Mesenchymal stem cell (in vitro differentiated cells and primary cell): ENCODE results near the gene CUL7.
A peak's percentile ranks its signal among the peaks of the same experiment; 100 is the strongest.

ENCODE experiments used
- DNase-seq: peaks from one replicate; pipeline ENCODE4 v3.0.0-alpha.2; 2013
- H2AFZ ChIP-seq: one replicate; pipeline ENCODE4 v1.6.1; 2013; ENCODE audit warnings: low read depth, mild to moderate bottlenecking, control low read depth, inconsistent platforms, low read length, moderate library complexity
- H2AK5ac ChIP-seq: 2 replicates; pipeline ENCODE4 v1.6.1; 2013; ENCODE audit warnings: low read length, moderate library complexity, mild to moderate bottlenecking, inconsistent platforms; ENCODE audit not compliant: severe bottlenecking
- H2BK120ac ChIP-seq: one replicate; pipeline ENCODE4 v1.6.1; 2013; ENCODE audit warnings: low read depth, mild to moderate bottlenecking, inconsistent platforms, low read length, moderate library complexity
- H2BK12ac ChIP-seq, 2 experiments: one replicate each; pipeline ENCODE4 v1.6.1; 2013; ENCODE audit warnings: inconsistent platforms in 2 of 2, low read length in 2 of 2, mild to moderate bottlenecking in 2 of 2, moderate library complexity in 2 of 2, control low read depth in 1 of 2
- H2BK15ac ChIP-seq: one replicate; pipeline ENCODE4 v1.6.1; 2013; ENCODE audit warnings: mild to moderate bottlenecking, low read depth, inconsistent platforms; ENCODE audit not compliant: poor library complexity, severe bottlenecking
- H2BK5ac ChIP-seq: 2 replicates; pipeline ENCODE4 v1.6.1; 2013; ENCODE audit warnings: low read depth, mild to moderate bottlenecking, low read length, control low read depth, inconsistent platforms; ENCODE audit not compliant: poor library complexity, severe bottlenecking
- H3K14ac ChIP-seq, 2 experiments: one replicate each; pipeline ENCODE4 v1.6.1; 2013; ENCODE audit warnings: inconsistent platforms in 2 of 2, low read length in 2 of 2, control low read depth in 1 of 2, mild to moderate bottlenecking in 1 of 2, moderate library complexity in 1 of 2
- H3K18ac ChIP-seq, 2 experiments: one replicate each; pipeline ENCODE4 v1.6.1; 2013; ENCODE audit warnings: inconsistent platforms in 2 of 2, low read length in 2 of 2, control low read depth in 1 of 2, low read depth in 1 of 2, mild to moderate bottlenecking in 1 of 2
- H3K23ac ChIP-seq, 2 experiments: one replicate each; pipeline ENCODE4 v1.6.1; 2013; ENCODE audit warnings: inconsistent platforms in 2 of 2, low read length in 2 of 2, mild to moderate bottlenecking in 2 of 2, moderate library complexity in 2 of 2, control low read depth in 1 of 2
- H3K27ac ChIP-seq: 2 replicates; pipeline ENCODE4 v1.5.1; 2013; ENCODE audit warnings: mild to moderate bottlenecking, moderate library complexity, low read length, control low read depth, inconsistent platforms; ENCODE audit not compliant: poor library complexity, severe bottlenecking
- H3K27me3 ChIP-seq, 2 experiments: 2 replicates each; pipeline versions ENCODE4 v1.6.1 to v1.7.0; 2013; ENCODE audit warnings: low read length in 2 of 2, mild to moderate bottlenecking in 2 of 2, moderate library complexity in 2 of 2, control low read depth in 1 of 2, inconsistent platforms in 1 of 2; ENCODE audit not compliant: control insufficient read depth in 1 of 2, insufficient read depth in 1 of 2
- H3K36me3 ChIP-seq, 2 experiments: 2 replicates each; pipeline versions ENCODE4 v1.6.1 to v1.7.0; 2013; ENCODE audit warnings: low read length in 2 of 2, control low read depth in 1 of 2, inconsistent platforms in 1 of 2, low read depth in 1 of 2, mild to moderate bottlenecking in 1 of 2; ENCODE audit not compliant: insufficient read depth in 2 of 2, control insufficient read depth in 1 of 2
- H3K4ac ChIP-seq, 2 experiments: one replicate each; pipeline ENCODE4 v1.6.1; 2013; ENCODE audit warnings: inconsistent platforms in 2 of 2, low read length in 2 of 2, mild to moderate bottlenecking in 2 of 2, moderate library complexity in 2 of 2, control low read depth in 1 of 2, low read depth in 1 of 2
- H3K4me1 ChIP-seq: 2 replicates; pipeline ENCODE4 v1.6.1; 2013; ENCODE audit warnings: low read depth, low read length, control low read depth; ENCODE audit not compliant: control insufficient read depth, insufficient read depth
- H3K4me2 ChIP-seq: 2 replicates; pipeline ENCODE4 v1.6.1; 2013; ENCODE audit warnings: low read length, mild to moderate bottlenecking, inconsistent platforms; ENCODE audit not compliant: poor library complexity, severe bottlenecking
- H3K4me3 ChIP-seq, 2 experiments: 2 replicates each; pipeline versions ENCODE4 v1.5.1 to v1.7.0; 2013; ENCODE audit warnings: low read length in 2 of 2, mild to moderate bottlenecking in 2 of 2, control low read depth in 1 of 2, low read depth in 1 of 2; ENCODE audit not compliant: insufficient read depth in 1 of 2
- H3K79me1 ChIP-seq: replicated peaks from 2 replicates; pipeline ENCODE4 v1.6.1; 2013; ENCODE audit warnings: mild to moderate bottlenecking, control low read depth, low read length, inconsistent platforms; ENCODE audit not compliant: poor library complexity, severe bottlenecking
- H3K9ac ChIP-seq: 2 replicates; pipeline ENCODE4 v1.7.0; 2013; ENCODE audit warnings: mild to moderate bottlenecking, low read length, moderate library complexity
- H3K9me3 ChIP-seq: 2 replicates; pipeline ENCODE4 v1.7.0; 2013; ENCODE audit warnings: mild to moderate bottlenecking, low read length; ENCODE audit not compliant: control insufficient read depth
- H4K8ac ChIP-seq: one replicate; pipeline ENCODE4 v1.6.1; 2013; ENCODE audit warnings: inconsistent platforms, mild to moderate bottlenecking, low read length, moderate library complexity
- H4K91ac ChIP-seq: one replicate; pipeline ENCODE4 v1.6.1; 2013; ENCODE audit warnings: mild to moderate bottlenecking, low read length, inconsistent platforms
- WGBS: methylation state at CpG from one replicate; pipeline ENCODE4 v1.1.7; 2013; ENCODE audit warnings: mixed read lengths; 5-methylcytosine and 5-hydroxymethylcytosine counted together

Gene CUL7

GRCh38 chr6:43037706-43038105 lies 15.9 kb downstream of the CUL7 start:
- Histone ChIP-seq H2BK15ac (no peak overlapping the region), H3K27ac (no peak overlapping the region), H2BK12ac (no peak overlapping the region), H2AK5ac (no peak overlapping the region), H4K91ac (no peak overlapping the region), H3K23ac (no peak overlapping the region), H3K27me3 (no peaks in the 10 kb centered on the region), H3K14ac (no peak overlapping the region), H3K79me1 (peaks cover 13% of the 10 kb centered on the region), H3K4me2 (no peak overlapping the region), H3K9ac (no peak overlapping the region), H2BK5ac (no peak overlapping the region), H3K36me3 (peaks cover 69 to 83% of the 10 kb centered on the region in 2 experiments), H3K9me3 (no peaks in the 10 kb centered on the region), H3K18ac (no peak overlapping the region), H4K8ac (no peak overlapping the region), H3K4ac (no peak overlapping the region), H2BK120ac (no peak overlapping the region), H2AFZ (no peak overlapping the region), H3K4me1 (peaks cover 5% of the 10 kb centered on the region), H3K4me3 (no peak overlapping the region)
- WGBS: 96% methylated on average over 8 of the region's 9 CpGs
- DNase-seq: no peak

- no peak overlapping the region for H3K9ac ChIP-seq
- H3K23ac ChIP-seq: no peak overlapping the region
- H2BK15ac ChIP-seq: no peak overlapping the region
- no peaks in the 10 kb centered on the region for H3K9me3 ChIP-seq
- no peak overlapping the region for H3K14ac ChIP-seq
- no peak overlapping the region for H3K18ac ChIP-seq
- H3K36me3 ChIP-seq: peaks cover 71 to 85% of the 10 kb centered on the region in 2 experiments
- no peak overlapping the region for H3K27ac ChIP-seq
- no peak overlapping the region for H2AFZ ChIP-seq
- no peak for DNase-seq
- H4K8ac ChIP-seq: no peak overlapping the region
- H3K4me3 ChIP-seq: no peak overlapping the region
- WGBS: 94% methylated on average over 5 of the region's 5 CpGs
- no peak overlapping the region for H3K4me2 ChIP-seq
- H3K79me1 ChIP-seq: peaks cover 13% of the 10 kb centered on the region
- H2BK5ac ChIP-seq: no peak overlapping the region
- no peak overlapping the region for H3K4ac ChIP-seq
- H4K91ac ChIP-seq: no peak overlapping the region
- H2BK120ac ChIP-seq: no peak overlapping the region
- no peaks in the 10 kb centered on the region for H3K27me3 ChIP-seq
- no peak overlapping the region for H2BK12ac ChIP-seq
- H3K4me1 ChIP-seq: peaks cover 5% of the 10 kb centered on the region
- H2AK5ac ChIP-seq: no peak overlapping the region
These were observed 16.5 kb downstream of the CUL7 start for GRCh38 chr6:43037197-43037596.

- no peak overlapping the region for H3K27ac ChIP-seq
- no peak overlapping the region for H3K9ac ChIP-seq
- peaks cover 75 to 86% of the 10 kb centered on the region in 2 experiments for H3K36me3 ChIP-seq
- H2AK5ac ChIP-seq: no peak overlapping the region
- no peak overlapping the region for H4K8ac ChIP-seq
- H3K4me3 ChIP-seq: no peak overlapping the region
- no peak overlapping the region for H3K23ac ChIP-seq
- H3K4me1 ChIP-seq: peaks cover 5% of the 10 kb centered on the region
- H2BK12ac ChIP-seq: no peak overlapping the region
- no peak overlapping the region for H3K18ac ChIP-seq
- no peak overlapping the region for H3K4ac ChIP-seq
- H4K91ac ChIP-seq: no peak overlapping the region
- H3K9me3 ChIP-seq: no peaks in the 10 kb centered on the region
- H3K27me3 ChIP-seq: no peaks in the 10 kb centered on the region
- H2BK5ac ChIP-seq: no peak overlapping the region
- 97% methylated on average over 9 of the region's 9 CpGs for WGBS
- peaks cover 13% of the 10 kb centered on the region for H3K79me1 ChIP-seq
- no peak for DNase-seq
- H3K4me2 ChIP-seq: no peak overlapping the region
- H2BK120ac ChIP-seq: no peak overlapping the region
- no peak overlapping the region for H3K14ac ChIP-seq
- no peak overlapping the region for H2AFZ ChIP-seq
- no peak overlapping the region for H2BK15ac ChIP-seq
These were observed 16.9 kb downstream of the CUL7 start for GRCh38 chr6:43036712-43037111.

GRCh38 chr6:43035495-43036194 lies 18.0 kb downstream of the CUL7 start:
- no peak overlapping the region for H3K4ac ChIP-seq
- no peak overlapping the region for H2BK5ac ChIP-seq
- H4K91ac ChIP-seq: no peak overlapping the region
- H3K4me3 ChIP-seq: no peak overlapping the region
- no peak overlapping the region for H2AK5ac ChIP-seq
- no peaks in the 10 kb centered on the region for H3K27me3 ChIP-seq
- H3K18ac ChIP-seq: no peak overlapping the region
- peak overlapping the region; percentile 20 for H4K8ac ChIP-seq
- H3K9me3 ChIP-seq: no peaks in the 10 kb centered on the region
- no peak overlapping the region for H3K23ac ChIP-seq
- no peak for DNase-seq
- H3K27ac ChIP-seq: no peak overlapping the region
- H3K14ac ChIP-seq: no peak overlapping the region
- H2BK15ac ChIP-seq: no peak overlapping the region
- 87% methylated on average over 4 of the region's 4 CpGs for WGBS
- no peak overlapping the region for H3K9ac ChIP-seq
- no peak overlapping the region for H2AFZ ChIP-seq
- H3K4me1 ChIP-seq: peaks cover 4% of the 10 kb centered on the region
- peaks cover 71 to 82% of the 10 kb centered on the region in 2 experiments for H3K36me3 ChIP-seq
- no peak overlapping the region for H2BK120ac ChIP-seq
- H3K79me1 ChIP-seq: peaks cover 12% of the 10 kb centered on the region
- no peak overlapping the region for H3K4me2 ChIP-seq
- no peak overlapping the region for H2BK12ac ChIP-seq
